Liver (tissue), 9 donors: ENCODE measurements around the gene TNFRSF8. TPM values are rescaled to one million over a fixed set of nuclear protein-coding genes. Genes with fewer than 3 reads are reported as not detected.

Experiments used
- DNase-seq: peaks from one replicate; pipeline ENCODE4 v3.0.0-alpha.2; 2017; ENCODE audit warnings: low spot score
- H3K27ac ChIP-seq, 2 donors: one replicate each; pipeline ENCODE4 v1.7.0; 2013; ENCODE audit warnings: inconsistent platforms in 2 of 2, low read length in 2 of 2, control low read depth in 1 of 2, low read depth in 1 of 2, mild to moderate bottlenecking in 1 of 2
- H3K27me3 ChIP-seq, 4 donors: one replicate each; pipeline versions ENCODE4 v1.6.1 to v1.7.0; 2013; ENCODE audit warnings: low read length in 3 of 4, inconsistent platforms in 1 of 4, mild to moderate bottlenecking in 1 of 4, moderate library complexity in 1 of 4; ENCODE audit not compliant: control insufficient read depth in 4 of 4, insufficient read depth in 4 of 4
- H3K36me3 ChIP-seq, 4 donors: one replicate each; pipeline versions ENCODE4 v1.6.1 to v1.7.0; 2013; ENCODE audit warnings: low read length in 3 of 4, mild to moderate bottlenecking in 3 of 4, low read depth in 1 of 4, moderate library complexity in 1 of 4; ENCODE audit not compliant: control insufficient read depth in 4 of 4, insufficient read depth in 3 of 4
- H3K4me1 ChIP-seq, 4 donors: one replicate each; pipeline versions ENCODE4 v1.6.1 to v1.7.0; 2013; ENCODE audit warnings: low read length in 3 of 4, mild to moderate bottlenecking in 3 of 4, moderate library complexity in 1 of 4; ENCODE audit not compliant: control insufficient read depth in 4 of 4, insufficient read depth in 4 of 4
- H3K4me3 ChIP-seq, 3 donors: one replicate each; pipeline versions ENCODE4 v1.6.1 to v1.7.0; 2013; ENCODE audit warnings: low read length in 3 of 3, control low read depth in 1 of 3, low read depth in 1 of 3, mild to moderate bottlenecking in 1 of 3
- H3K9ac ChIP-seq, 2 donors: one replicate each; pipeline ENCODE4 v1.7.0; 2013; ENCODE audit warnings: low read length in 2 of 2, mild to moderate bottlenecking in 2 of 2, moderate library complexity in 2 of 2, control low read depth in 1 of 2, low read depth in 1 of 2
- H3K9me3 ChIP-seq, 4 donors: one replicate each; pipeline versions ENCODE4 v1.6.1 to v1.7.0; 2013; ENCODE audit warnings: low read length in 3 of 4; ENCODE audit not compliant: control insufficient read depth in 4 of 4
- ATF3 ChIP-seq: IDR thresholded peaks from 2 replicates; pipeline ENCODE4 v1.6.1; 2016; ENCODE audit warnings: antibody characterized with exemption
- CTCF ChIP-seq: fragments of 150-350 bp; IDR thresholded peaks from 2 replicates; pipeline ENCODE4 v1.5.1; 2017; ENCODE audit warnings: improper control_type of control experiment, low read depth, low read length; ENCODE audit not compliant: missing input control
- EGR1 ChIP-seq, 2 donors: IDR thresholded peaks; 2 replicates each; pipeline ENCODE4 v1.6.1; 2016 to 2018; ENCODE audit warnings: antibody characterized with exemption in 2 of 2, low read depth in 2 of 2
- FOXA1 ChIP-seq: IDR thresholded peaks from 2 replicates; pipeline ENCODE4 v1.6.1; 2016; ENCODE audit warnings: antibody characterized with exemption
- FOXA2 ChIP-seq: IDR thresholded peaks from 2 replicates; pipeline ENCODE4 v1.6.1; 2016; ENCODE audit warnings: antibody characterized with exemption
- GABPA ChIP-seq, 2 donors: IDR thresholded peaks in 1 of 2; conservative IDR thresholded peaks in 1 of 2; 2 replicates each; pipeline ENCODE4 v1.6.1; 2016; ENCODE audit warnings: antibody characterized with exemption in 2 of 2, mild to moderate bottlenecking in 1 of 2, moderate library complexity in 1 of 2
- HNF4A ChIP-seq, 2 donors: conservative IDR thresholded peaks; 2 replicates each; pipeline ENCODE4 v1.6.1; 2016; ENCODE audit warnings: antibody characterized with exemption in 2 of 2, mild to moderate bottlenecking in 2 of 2
- HNF4G ChIP-seq: IDR thresholded peaks from 2 replicates; pipeline ENCODE4 v1.6.1; 2016; ENCODE audit warnings: antibody characterized with exemption
- JUND ChIP-seq, 2 donors: IDR thresholded peaks; 2 replicates each; pipeline ENCODE4 v1.6.1; 2016; ENCODE audit warnings: antibody characterized with exemption in 2 of 2
- NR2F2 ChIP-seq: IDR thresholded peaks from 2 replicates; pipeline ENCODE4 v1.6.1; 2016; ENCODE audit warnings: antibody characterized with exemption
- SP1 ChIP-seq: IDR thresholded peaks from 2 replicates; pipeline ENCODE4 v1.6.1; 2018; ENCODE audit warnings: antibody characterized with exemption, mild to moderate bottlenecking
- TAF1 ChIP-seq: conservative IDR thresholded peaks from 2 replicates; pipeline ENCODE4 v1.6.1; 2016; ENCODE audit warnings: antibody characterized with exemption, mild to moderate bottlenecking
- YY1 ChIP-seq: IDR thresholded peaks from 2 replicates; pipeline ENCODE4 v1.6.1; 2016; ENCODE audit warnings: antibody characterized with exemption, mild to moderate bottlenecking
- ZBTB33 ChIP-seq: IDR thresholded peaks from 2 replicates; pipeline ENCODE4 v1.6.1; 2016; ENCODE audit warnings: antibody characterized with exemption
- WGBS: extraction: QIAGEN DNeasy Blood & Tissue Kit; methylation state at CpG from one replicate; pipeline ENCODE4 v1.1.7; 2013; 5-methylcytosine and 5-hydroxymethylcytosine counted together
- polyA plus RNA-seq, 2 donors: library from polyadenylated mRNA; stranded (reverse) in 1 of 2; unstranded in 1 of 2; fragments of 200-250 nt in 1 of 2; fragments of >200 nt in 1 of 2; fragmentation: Nextera tagmentation in 1 of 2; extraction: Ambion mirVana in 1 of 2; gene quantifications; one replicate each; pipeline versions ENCODE4 v1.2.1 to v1.2.3, GENCODE V29; 2013 to 2015
- total RNA-seq, 2 donors: library from RNA; depleted of rRNA; stranded (reverse); fragments of >200 nt; gene quantifications; one replicate each; pipeline ENCODE4 v1.2.3, GENCODE V29; 2014
- TF ChIP-seq, protein P1 (sequence below): IDR thresholded peaks from 2 replicates; pipeline ENCODE4 v1.6.1; 2016; ENCODE audit warnings: antibody characterized with exemption
- TF ChIP-seq, protein P2 (sequence below): IDR thresholded peaks from 2 replicates; pipeline ENCODE4 v1.6.1; 2016; ENCODE audit warnings: antibody characterized with exemption, mild to moderate bottlenecking
- donor health status: healthy.
- donor health status: healthy.
- donor health status: healthy.
- donor health status: healthy.
- donor health status: healthy.

The TNFRSF8 gene
- total and polyA plus RNA-seq, 4 donors, result 0.08 to 0.19 (median 0.12) TPM

GRCh38 chr1:12102066-12102465, 39.0 kb downstream of the TNFRSF8 start:
- H3K4me3 ChIP-seq, result no peak overlapping the region
- H3K4me1 ChIP-seq, result no peaks in the 10 kb centered on the region
- WGBS, result 95% methylated on average over 10 of the region's 10 CpGs
- no peak overlapping the region for H3K9ac ChIP-seq
- DNase-seq, result no peak
- H3K9me3 ChIP-seq, result no peaks in the 10 kb centered on the region
- TF ChIP-seq GABPA (IDR thresholded peaks at IDR 0.05 in 1 of 2, conservative IDR thresholded peaks at IDR 0.05 in 1 of 2), result no peak
- TF ChIP-seq FOXA2, result no peak
- no peak for TF ChIP-seq TAF1
- no peak for TF ChIP-seq JUND (IDR thresholded peaks at IDR 0.05)
- TF ChIP-seq HNF4G, result no peak
- TF ChIP-seq, protein P1, sequence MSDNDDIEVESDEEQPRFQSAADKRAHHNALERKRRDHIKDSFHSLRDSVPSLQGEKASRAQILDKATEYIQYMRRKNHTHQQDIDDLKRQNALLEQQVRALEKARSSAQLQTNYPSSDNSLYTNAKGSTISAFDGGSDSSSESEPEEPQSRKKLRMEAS, result no peak
- TF ChIP-seq NR2F2, result no peak
- no peak for TF ChIP-seq HNF4A (conservative IDR thresholded peaks at IDR 0.05)
- no peak for TF ChIP-seq SP1
- no peak for TF ChIP-seq ATF3
- TF ChIP-seq CTCF, result no peak
- TF ChIP-seq, protein P2, sequence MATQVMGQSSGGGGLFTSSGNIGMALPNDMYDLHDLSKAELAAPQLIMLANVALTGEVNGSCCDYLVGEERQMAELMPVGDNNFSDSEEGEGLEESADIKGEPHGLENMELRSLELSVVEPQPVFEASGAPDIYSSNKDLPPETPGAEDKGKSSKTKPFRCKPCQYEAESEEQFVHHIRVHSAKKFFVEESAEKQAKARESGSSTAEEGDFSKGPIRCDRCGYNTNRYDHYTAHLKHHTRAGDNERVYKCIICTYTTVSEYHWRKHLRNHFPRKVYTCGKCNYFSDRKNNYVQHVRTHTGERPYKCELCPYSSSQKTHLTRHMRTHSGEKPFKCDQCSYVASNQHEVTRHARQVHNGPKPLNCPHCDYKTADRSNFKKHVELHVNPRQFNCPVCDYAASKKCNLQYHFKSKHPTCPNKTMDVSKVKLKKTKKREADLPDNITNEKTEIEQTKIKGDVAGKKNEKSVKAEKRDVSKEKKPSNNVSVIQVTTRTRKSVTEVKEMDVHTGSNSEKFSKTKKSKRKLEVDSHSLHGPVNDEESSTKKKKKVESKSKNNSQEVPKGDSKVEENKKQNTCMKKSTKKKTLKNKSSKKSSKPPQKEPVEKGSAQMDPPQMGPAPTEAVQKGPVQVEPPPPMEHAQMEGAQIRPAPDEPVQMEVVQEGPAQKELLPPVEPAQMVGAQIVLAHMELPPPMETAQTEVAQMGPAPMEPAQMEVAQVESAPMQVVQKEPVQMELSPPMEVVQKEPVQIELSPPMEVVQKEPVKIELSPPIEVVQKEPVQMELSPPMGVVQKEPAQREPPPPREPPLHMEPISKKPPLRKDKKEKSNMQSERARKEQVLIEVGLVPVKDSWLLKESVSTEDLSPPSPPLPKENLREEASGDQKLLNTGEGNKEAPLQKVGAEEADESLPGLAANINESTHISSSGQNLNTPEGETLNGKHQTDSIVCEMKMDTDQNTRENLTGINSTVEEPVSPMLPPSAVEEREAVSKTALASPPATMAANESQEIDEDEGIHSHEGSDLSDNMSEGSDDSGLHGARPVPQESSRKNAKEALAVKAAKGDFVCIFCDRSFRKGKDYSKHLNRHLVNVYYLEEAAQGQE, result no peak
- TF ChIP-seq YY1, result no peak
- no peak for TF ChIP-seq ZBTB33
- no peak for TF ChIP-seq EGR1 (IDR thresholded peaks at IDR 0.05; ENCODE audit: low read depth in 2 of 2)
- peaks cover 0 to 4% (median 0%) of the 10 kb centered on the region in 4 donors for H3K27me3 ChIP-seq
- H3K36me3 ChIP-seq, result no peaks in the 10 kb centered on the region
- no peak overlapping the region for H3K27ac ChIP-seq

GRCh38 chr1:12104417-12104816, 41.3 kb downstream of the TNFRSF8 start:
- H3K27ac ChIP-seq, result no peak overlapping the region
- TF ChIP-seq HNF4A (conservative IDR thresholded peaks at IDR 0.05) (no peak), ATF3 (no peak), EGR1 (IDR thresholded peaks at IDR 0.05; ENCODE audit: low read depth in 2 of 2) (no peak), CTCF (no peak), NR2F2 (no peak), YY1 (no peak), FOXA1 (no peak), GABPA (IDR thresholded peaks at IDR 0.05 in 1 of 2, conservative IDR thresholded peaks at IDR 0.05 in 1 of 2) (no peak), ZBTB33 (no peak), TAF1 (no peak)
- TF ChIP-seq, protein P1, result no peak
- no peaks in the 10 kb centered on the region for H3K9me3 ChIP-seq
- WGBS, result 67% methylated on average over 13 of the region's 13 CpGs
- peaks cover 0 to 4% (median 0%) of the 10 kb centered on the region in 4 donors for H3K27me3 ChIP-seq
- no peak overlapping the region for H3K4me3 ChIP-seq
- no peak overlapping the region for H3K9ac ChIP-seq
- no peaks in the 10 kb centered on the region for H3K4me1 ChIP-seq
- no peaks in the 10 kb centered on the region for H3K36me3 ChIP-seq
- DNase-seq, result no peak
